ENCODE data around the gene PSORS1C1.
"Not testable (repeated sequence)": the region's sequence is repeated elsewhere in the genome, so short reads cannot be mapped to it uniquely, and the experiment has no call there.

The PSORS1C1 gene

GRCh38 chr6:31114541-31114878, at the start of gene PSORS1C1:
TSS of gene PSORS1C1 (plus strand) at chr6:31114800. CDS start at chr6:31129633, 14,833 bp downstream.
- DNase-seq, result no peak

GRCh38 chr6:31065556-31065955, 49.0 kb upstream of the PSORS1C1 start:
- DNase-seq, result no peak

GRCh38 chr6:31067028-31067427, 47.6 kb upstream of the PSORS1C1 start:
- not testable (repeated sequence) for DNase-seq

- DNase-seq, result not testable (repeated sequence)
Observed at GRCh38 chr6:31067891-31068668, 46.5 kb upstream of the PSORS1C1 start.

GRCh38 chr6:31068669-31069340, 45.8 kb upstream of the PSORS1C1 start:
- peak; percentile 91 for DNase-seq

- DNase-seq, result peak; percentile 56
Observed at GRCh38 chr6:31070711-31071197, 43.8 kb upstream of the PSORS1C1 start.

GRCh38 chr6:31074401-31074800, 40.2 kb upstream of the PSORS1C1 start:
- DNase-seq, result no peak

- no peak for DNase-seq
Observed at GRCh38 chr6:31075528-31075927, 39.1 kb upstream of the PSORS1C1 start.

- no peak for DNase-seq
Observed at GRCh38 chr6:31076611-31077010, 38.0 kb upstream of the PSORS1C1 start.

- peak; percentile 88 for DNase-seq
Observed at GRCh38 chr6:31079656-31080261, 34.8 kb upstream of the PSORS1C1 start.

GRCh38 chr6:31081872-31082271, 32.7 kb upstream of the PSORS1C1 start:
- DNase-seq, result no peak

GRCh38 chr6:31083742-31084354, 30.8 kb upstream of the PSORS1C1 start:
- DNase-seq, result peak; percentile 84

GRCh38 chr6:31086788-31087440, 27.7 kb upstream of the PSORS1C1 start:
- DNase-seq, result peak; percentile 52

GRCh38 chr6:31087494-31088089, 27.0 kb upstream of the PSORS1C1 start:
- peak; percentile 95 for DNase-seq

- DNase-seq, result no peak
Observed at GRCh38 chr6:31090275-31090972, 24.2 kb upstream of the PSORS1C1 start.

GRCh38 chr6:31090973-31091364, 23.6 kb upstream of the PSORS1C1 start:
- DNase-seq, result no peak

GRCh38 chr6:31091680-31092079, 22.9 kb upstream of the PSORS1C1 start:
- no peak for DNase-seq

GRCh38 chr6:31092238-31092637, 22.4 kb upstream of the PSORS1C1 start:
- no peak for DNase-seq

- DNase-seq, result peak; percentile 25
Observed at GRCh38 chr6:31092769-31093505, 21.7 kb upstream of the PSORS1C1 start.

- no peak for DNase-seq
Observed at GRCh38 chr6:31094389-31094881, 20.2 kb upstream of the PSORS1C1 start.

GRCh38 chr6:31096215-31096614, 18.4 kb upstream of the PSORS1C1 start:
- no peak for DNase-seq
